Measurements from ENCODE around the gene DPPA2. TPM values are rescaled to one million over a fixed set of nuclear protein-coding genes. Genes with fewer than 3 reads are reported as not detected.

DPPA2 gene
- total and polyA plus RNA-seq, 12 donors = not detected

GRCh38 chr3:109269577-109270275 is 46.6 kb downstream of the DPPA2 start:
- no peak overlapping the region for H3K4me3 ChIP-seq
- H3K36me3 ChIP-seq (replicated peaks in 1 of 2) = no peaks in the 10 kb centered on the region
- TF ChIP-seq POLR2A (IDR thresholded peaks at IDR 0.05) (no peak), CTCF (IDR thresholded peaks at IDR 0.05) (no peak)
- H3K27me3 ChIP-seq = no peaks in the 10 kb centered on the region
- DNase-seq = no peak
- no peak overlapping the region for H3K27ac ChIP-seq
- intact Hi-C loops (cut with DNase I) = loop anchor here in 1 of 2 donors (10.0 kb wide), 1 partner anchor 1045 kb away; no protein-coding TSS in a partner anchor
- H3K4me1 ChIP-seq (replicated peaks in 1 of 2) = no peaks in the 10 kb centered on the region
- peaks cover 0 to 5% (median 0%) of the 10 kb centered on the region in 3 donors for H3K9me3 ChIP-seq (replicated peaks in 1 of 3)
- WGBS, 4 donors = 73 to 82% (median 79%) methylated on average over 6 of the region's 6 CpGs

- Histone ChIP-seq H3K4me1 (replicated peaks in 1 of 2) (no peaks in the 10 kb centered on the region), H3K36me3 (replicated peaks in 1 of 2) (no peaks in the 10 kb centered on the region), H3K4me3 (no peak overlapping the region), H3K27me3 (no peaks in the 10 kb centered on the region), H3K27ac (no peak overlapping the region), H3K9me3 (replicated peaks in 1 of 3) (peaks cover 0 to 5% (median 0%) of the 10 kb centered on the region in 3 donors)
- no peak for DNase-seq
- no peak for TF ChIP-seq POLR2A (IDR thresholded peaks at IDR 0.05)
- TF ChIP-seq CTCF (IDR thresholded peaks at IDR 0.05) = no peak
- 93 to 100% (median 99%) methylated on average over 1 of the region's 1 CpG for WGBS, 4 donors
- intact Hi-C loops (cut with DNase I) = no loop called here
These were observed 48.1 kb downstream of the DPPA2 start for GRCh38 chr3:109268181-109268580.

GRCh38 chr3:109265295-109265694 is 51.0 kb downstream of the DPPA2 start:
- DNase-seq = peak in 2 of 7 donors; percentile 14 to 23
- no peak overlapping the region for H3K27ac ChIP-seq
- H3K9me3 ChIP-seq (replicated peaks in 1 of 3) = peaks cover 0 to 5% (median 0%) of the 10 kb centered on the region in 3 donors
- intact Hi-C loops (cut with DNase I) = no loop called here
- no peaks in the 10 kb centered on the region for H3K27me3 ChIP-seq
- no peak overlapping the region for H3K4me3 ChIP-seq
- H3K4me1 ChIP-seq (replicated peaks in 1 of 2) = no peaks in the 10 kb centered on the region
- no peaks in the 10 kb centered on the region for H3K36me3 ChIP-seq (replicated peaks in 1 of 2)
- TF ChIP-seq POLR2A (IDR thresholded peaks at IDR 0.05) = no peak
- TF ChIP-seq CTCF (IDR thresholded peaks at IDR 0.05) = no peak
- 21 to 44% (median 28%) methylated on average over 2 of the region's 2 CpGs for WGBS, 4 donors

GRCh38 chr3:109257269-109257668 is 59.0 kb downstream of the DPPA2 start:
- H3K27ac ChIP-seq = no peak overlapping the region
- 8 to 26% (median 15%) methylated on average over 2 of the region's 2 CpGs for WGBS, 4 donors
- no peaks in the 10 kb centered on the region for H3K4me1 ChIP-seq (replicated peaks in 1 of 2)
- no peaks in the 10 kb centered on the region for H3K36me3 ChIP-seq (replicated peaks in 1 of 2)
- TF ChIP-seq POLR2A (IDR thresholded peaks at IDR 0.05) (no peak), CTCF (IDR thresholded peaks at IDR 0.05) (no peak)
- H3K4me3 ChIP-seq = no peak overlapping the region
- no peaks in the 10 kb centered on the region for H3K9me3 ChIP-seq (replicated peaks in 1 of 3)
- intact Hi-C loops (cut with DNase I) = no loop called here
- peak in 3 of 7 donors; percentile 5 to 60 (median 11) for DNase-seq
- no peaks in the 10 kb centered on the region for H3K27me3 ChIP-seq
